ENCODE data around the gene DHTKD1. TPM values are rescaled to one million over a fixed set of nuclear protein-coding genes. Genes with fewer than 3 reads are reported as not detected.

DHTKD1 gene
- total RNA-seq, 1 experiment from 2014 or later, result 20.6 TPM

- intact Hi-C loops (cut with micrococcal nuclease), result loop anchor here (2.0 kb wide), 1 partner anchor 335 kb away; no protein-coding TSS in a partner anchor
- H3K36me3 ChIP-seq (ENCODE audit: control insufficient read depth in 1 of 2, insufficient read depth in 2 of 2, low read length in 2 of 2), result 0 out of 4 replicates have a peak, but pooled peaks cover 0 to 2% of the 10 kb centered on the region in 2 experiments
- no peaks in the 10 kb centered on the region for H4K20me1 ChIP-seq (ENCODE audit: insufficient read depth)
- RAD21 ChIA-PET (ENCODE audit: low non-redundant PET in 1 of 2, low total read pairs in 2 of 2, uncharacterized antibody in 2 of 2, unreplicated experiment in 2 of 2), result interaction anchor here in 1 of 2 experiments (0.7 kb wide), 1 partner anchor 41 kb away, joined by 3 read pairs; no protein-coding TSS in a partner anchor
- H3K4me2 ChIP-seq (ENCODE audit: low read length), result peak within 1 kb of the TSS; percentile 84
- H3K79me2 ChIP-seq (ENCODE audit: insufficient read depth, low read length), result peaks cover 20% of the 10 kb centered on the region
- no peaks in the 10 kb centered on the region for H3K9me2 ChIP-seq (ENCODE audit: insufficient read depth)
- peak within 1 kb of the TSS; percentile 58 for H2AFZ ChIP-seq (ENCODE audit: low read depth, low read length, poor library complexity, severe bottlenecking)
- H3K4me1 ChIP-seq (ENCODE audit: control insufficient read depth in 1 of 2, insufficient read depth in 2 of 2, low read length in 2 of 2), result peaks cover 2 to 22% of the 10 kb centered on the region in 2 experiments; a peak in 3 of 4 replicates
- no peaks in the 10 kb centered on the region for H3K27me3 ChIP-seq (ENCODE audit: insufficient read depth, low read length)
- CTCF ChIA-PET, result interaction anchor here (1.2 kb wide), 4 partner anchors 10 to 579 kb away, joined by 3 to 9 read pairs (median 3); partner anchors contain the start of gene UPF2
- BruUV-seq (replicated peaks), result no TSS peak
- H3K9ac ChIP-seq (ENCODE audit: low read length), result peak within 1 kb of the TSS; percentile 76
- H3K9me3 ChIP-seq (ENCODE audit: control insufficient read depth in 1 of 2, insufficient read depth in 1 of 2, low read depth in 1 of 2, low read length in 2 of 2), result no peaks in the 10 kb centered on the region
- peak within 1 kb of the TSS; percentile 64 to 73 for H3K4me3 ChIP-seq (replicated peaks in 1 of 2; ENCODE audit: low read depth in 1 of 2, low read length in 2 of 2)
- TF ChIP-seq POLR2AphosphoS5 (IDR thresholded peaks at IDR 0.05; ENCODE audit: low read depth, low read length) (peak; percentile 69), EZH2phosphoT487 (IDR thresholded peaks at IDR 0.05; ENCODE audit: borderline replicate concordance) (no peak), EGR1 (IDR thresholded peaks at IDR 0.05; ENCODE audit: low read depth) (no peak), REST (IDR thresholded peaks at IDR 0.05; ENCODE audit: low read depth) (no peak), ATF3 (IDR thresholded peaks at IDR 0.05) (no peak), ZBTB33 (IDR thresholded peaks at IDR 0.05; ENCODE audit: extremely low read depth, insufficient replicate concordance, low read length) (no peak), JUND (IDR thresholded peaks at IDR 0.05) (no peak), SP1 (IDR thresholded peaks at IDR 0.05; ENCODE audit: low read depth) (peak; percentile 11; the same call in 1 of the 2 replicates), ELF1 (IDR thresholded peaks at IDR 0.05; ENCODE audit: borderline replicate concordance, low read depth) (no peak), ZNF274 (IDR thresholded peaks at IDR 0.05; ENCODE audit: low read depth, low read length) (no peak), CBX3 (IDR thresholded peaks at IDR 0.05; ENCODE audit: low read depth) (no peak), FOSL1 (IDR thresholded peaks at IDR 0.05; ENCODE audit: low read depth) (no peak), CEBPB (IDR thresholded peaks at IDR 0.05; ENCODE audit: low read depth) (no peak), SRF (IDR thresholded peaks at IDR 0.05; ENCODE audit: low read depth) (no peak), MAX (IDR thresholded peaks at IDR 0.05) (peak; percentile 32; the same call in 1 of the 2 replicates), SIN3A (IDR thresholded peaks at IDR 0.05; ENCODE audit: low read depth) (no peak; the same call in none of the 2 replicates), YY1 (IDR thresholded peaks at IDR 0.05; ENCODE audit: extremely low read depth, insufficient replicate concordance, low read depth, low read length) (no peak), POLR2A (IDR thresholded peaks at IDR 0.05; ENCODE audit: borderline replicate concordance, extremely low read depth, insufficient read depth, insufficient read length) (peak; percentile 9), TCF7L2 (IDR thresholded peaks at IDR 0.05; ENCODE audit: borderline replicate concordance, extremely low read depth, insufficient read depth, insufficient read length) (no peak), RAD21 (IDR thresholded peaks at IDR 0.05; ENCODE audit: low read depth) (no peak), ZFX (IDR thresholded peaks at IDR 0.05) (peak; percentile 85), EZH2 (IDR thresholded peaks at IDR 0.05) (no peak)
- ATAC-seq (peak; percentile 90), DNase-seq (ENCODE audit: low read depth, low spot score) (peak; percentile 73)
- POLR2A ChIA-PET, result interaction anchor here (0.8 kb wide), 1 partner anchor 66 kb away, joined by 3 read pairs; the partner anchor contains the start of genes CDC123 and NUDT5
- peak within 1 kb of the TSS; percentile 90 for H3K27ac ChIP-seq (ENCODE audit: low read depth, low read length)
Observed at GRCh38 chr10:12129222-12130111, 60.7 kb downstream of the DHTKD1 start, which contains the start of gene SEC61A2. Gene SEC61A2, plus strand, starts transcription at chr10:12129677. Its CDS starts 111 bp downstream, at chr10:12129788.

All from HCT116 (cell line).